HAP-1 (cell line): ENCODE results near the gene TPP2.
A peak's percentile ranks its signal among the peaks of the same experiment; 100 is the strongest.

Experiments
- DNase-seq, 2 experiments: peaks; one replicate each; pipeline ENCODE4 v3.0.0-alpha.2; 2016 to 2020; ENCODE audit warnings: low spot score in 2 of 2
- H3K27me3 ChIP-seq: fragments of 250-450 bp; sonication (Bioruptor Pico); 2 replicates; pipeline ENCODE4 v1.5.1; 2020; ENCODE audit warnings: low read depth, mild to moderate bottlenecking, moderate library complexity
- H3K36me3 ChIP-seq: fragments of 250-450 bp; sonication (Bioruptor Pico); replicated peaks from 2 replicates; pipeline ENCODE4 v1.5.1; 2020; ENCODE audit warnings: mild to moderate bottlenecking
- H3K4me1 ChIP-seq: fragments of 250-450 bp; sonication (Bioruptor Pico); 2 replicates; pipeline ENCODE4 v1.5.1; 2020; ENCODE audit warnings: mild to moderate bottlenecking
- H3K4me3 ChIP-seq: fragments of 250-450 bp; sonication (Bioruptor Pico); 2 replicates; pipeline ENCODE4 v1.5.1; 2020; ENCODE audit warnings: mild to moderate bottlenecking, moderate library complexity
- H3K9me3 ChIP-seq: fragments of 250-450 bp; sonication (Bioruptor Pico); 2 replicates; pipeline ENCODE4 v1.5.1; 2020; ENCODE audit warnings: mild to moderate bottlenecking, moderate library complexity
- in situ Hi-C: fragments of 300-500 bp; cut with MboI; formaldehyde crosslinking; loops from 3 replicates; pipeline ENCODE4 v1.14.3; 2020; ENCODE audit warnings: low sequenced_read_pairs, inconsistent platforms, mixed read lengths

The TPP2 gene

DNA sequence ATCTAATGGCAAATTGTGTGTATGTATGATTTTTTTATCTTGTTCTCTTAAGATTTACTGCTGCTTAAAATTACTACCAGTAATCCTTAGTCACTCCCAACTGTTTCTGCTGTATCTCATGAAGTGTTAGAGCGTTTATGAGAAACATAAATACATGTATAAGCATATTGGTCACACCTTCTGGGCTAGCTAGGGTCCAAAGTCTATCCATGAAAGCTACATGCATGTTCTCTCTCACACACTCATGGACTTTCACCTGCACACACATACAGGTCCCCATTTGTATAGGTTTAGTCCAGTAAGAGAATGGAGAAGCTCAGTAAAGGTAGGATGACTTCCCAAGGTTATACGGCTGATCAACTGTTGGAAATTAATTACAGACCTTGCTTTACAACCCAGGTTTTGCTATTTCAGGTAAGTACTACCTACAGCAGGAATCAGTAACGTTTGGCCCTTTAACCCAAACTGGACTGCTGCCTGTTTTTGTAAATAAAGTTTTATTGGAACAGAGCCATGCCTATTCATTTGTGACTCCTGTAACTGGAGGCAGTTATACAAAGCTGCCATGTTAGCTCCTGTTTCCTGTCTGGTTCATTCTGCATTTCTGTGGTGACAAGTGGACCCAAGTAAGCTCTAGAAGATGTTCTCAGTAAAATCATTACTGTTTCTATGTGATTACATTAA, 82.8 kb downstream of the TPP2 start:
- DNase-seq = no peak
- no peak overlapping the region for H3K4me3 ChIP-seq
- peaks cover 8% of the 10 kb centered on the region for H3K4me1 ChIP-seq
- H3K27me3 ChIP-seq = no peaks in the 10 kb centered on the region
- H3K36me3 ChIP-seq = peaks cover 28% of the 10 kb centered on the region
- H3K9me3 ChIP-seq = no peaks in the 10 kb centered on the region
- in situ Hi-C loops = no loop called here

- Histone ChIP-seq H3K27me3 (no peaks in the 10 kb centered on the region), H3K36me3 (peaks cover 21% of the 10 kb centered on the region), H3K4me3 (no peak overlapping the region), H3K4me1 (peaks cover 8% of the 10 kb centered on the region), H3K9me3 (no peaks in the 10 kb centered on the region)
- DNase-seq = no peak
- in situ Hi-C loops = no loop called here
Measured at GRCh38 chr13:102680133-102680717, 83.4 kb downstream of the TPP2 start.

- H3K4me1 ChIP-seq = peaks cover 8% of the 10 kb centered on the region
- in situ Hi-C loops = no loop called here
- H3K36me3 ChIP-seq = peaks cover 13% of the 10 kb centered on the region
- H3K4me3 ChIP-seq = no peak overlapping the region
- DNase-seq = no peak
- H3K9me3 ChIP-seq = no peaks in the 10 kb centered on the region
- no peaks in the 10 kb centered on the region for H3K27me3 ChIP-seq
Measured at GRCh38 chr13:102680842-102681740, 84.3 kb downstream of the TPP2 start.

DNA sequence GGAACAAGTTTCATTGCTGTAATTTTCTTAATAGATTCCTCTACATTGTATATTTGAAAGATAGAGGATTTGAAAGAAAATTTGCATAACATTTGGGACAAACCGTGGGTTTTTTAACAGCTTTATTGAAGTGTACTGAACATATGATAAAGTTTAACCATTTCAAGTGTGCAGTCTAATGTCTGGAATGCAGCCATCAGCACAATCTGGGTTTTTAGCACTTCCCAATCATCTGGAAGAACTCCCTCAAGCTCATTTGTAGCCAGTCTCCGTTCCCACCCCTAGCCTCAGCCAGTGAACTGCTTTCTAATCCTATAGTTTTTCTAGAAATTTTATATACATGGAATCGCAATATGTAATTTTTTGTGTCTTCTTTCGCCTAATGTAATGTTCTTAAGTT, 85.4 kb downstream of the TPP2 start:
- in situ Hi-C loops = no loop called here
- Histone ChIP-seq H3K9me3 (no peaks in the 10 kb centered on the region), H3K27me3 (no peaks in the 10 kb centered on the region), H3K4me1 (peaks cover 8% of the 10 kb centered on the region), H3K4me3 (no peak overlapping the region), H3K36me3 (peaks cover 5% of the 10 kb centered on the region)
- DNase-seq = peak in 1 of 2 experiments; percentile 50

DNA sequence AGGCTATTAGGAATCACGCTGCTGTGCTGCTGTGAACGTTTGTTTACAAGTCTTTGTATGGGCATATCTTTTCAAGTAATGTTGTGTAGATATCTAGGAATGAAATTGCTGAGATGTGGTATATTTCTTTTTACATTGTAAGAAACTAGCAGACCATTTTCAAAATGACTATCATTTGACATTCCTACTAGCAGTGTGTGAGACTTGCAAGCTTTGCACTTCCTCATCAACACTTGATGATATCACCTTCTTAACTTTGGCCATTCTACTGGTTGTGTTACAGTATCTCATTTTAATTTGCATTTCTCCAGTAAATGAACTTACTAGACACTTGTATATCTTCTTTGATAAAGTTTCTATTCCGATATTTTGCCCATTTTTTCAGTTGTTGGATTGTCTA, 85.9 kb downstream of the TPP2 start:
- no peaks in the 10 kb centered on the region; the same call in none of the 2 replicates for H3K36me3 ChIP-seq
- peaks cover 8% of the 10 kb centered on the region for H3K4me1 ChIP-seq
- no peaks in the 10 kb centered on the region for H3K27me3 ChIP-seq
- no peaks in the 10 kb centered on the region for H3K9me3 ChIP-seq
- no peak for DNase-seq
- no peak overlapping the region for H3K4me3 ChIP-seq
- in situ Hi-C loops = no loop called here

DNA sequence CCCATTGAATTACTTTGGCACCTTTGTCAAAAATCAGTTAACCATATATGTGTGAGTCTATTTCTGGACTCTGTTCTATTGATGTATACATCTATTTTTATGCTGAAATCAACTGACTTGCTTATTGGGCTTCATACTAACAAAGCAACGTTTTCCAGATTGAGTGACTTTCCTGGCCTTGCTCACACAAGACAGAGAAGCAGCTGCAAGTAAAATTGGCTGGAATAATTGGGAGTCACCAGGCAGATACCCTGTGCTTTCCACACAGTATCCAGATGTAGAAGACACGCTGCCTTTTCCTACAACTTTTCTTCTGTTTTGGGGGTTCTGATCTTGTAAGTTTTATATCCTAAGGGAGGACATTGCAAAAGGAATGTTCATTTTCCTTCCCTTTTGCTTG, 86.9 kb downstream of the TPP2 start:
- H3K9me3 ChIP-seq = no peaks in the 10 kb centered on the region
- no peaks in the 10 kb centered on the region for H3K27me3 ChIP-seq
- peaks cover 8% of the 10 kb centered on the region for H3K4me1 ChIP-seq
- H3K4me3 ChIP-seq = no peak overlapping the region
- H3K36me3 ChIP-seq = no peaks in the 10 kb centered on the region; the same call in 1 of the 2 replicates
- in situ Hi-C loops = no loop called here
- DNase-seq = no peak

GRCh38 chr13:102686024-102686423, 89.2 kb downstream of the TPP2 start:
- in situ Hi-C loops = no loop called here
- no peak overlapping the region for H3K4me3 ChIP-seq
- H3K27me3 ChIP-seq = no peaks in the 10 kb centered on the region
- no peak for DNase-seq
- H3K9me3 ChIP-seq = no peaks in the 10 kb centered on the region
- no peaks in the 10 kb centered on the region for H3K36me3 ChIP-seq
- peaks cover 8% of the 10 kb centered on the region for H3K4me1 ChIP-seq

GRCh38 chr13:102687520-102687919, 90.7 kb downstream of the TPP2 start:
- Histone ChIP-seq H3K36me3 (no peaks in the 10 kb centered on the region), H3K27me3 (peaks cover 3% of the 10 kb centered on the region; the same call in 1 of the 2 replicates), H3K4me1 (no peaks in the 10 kb centered on the region; the same call in 1 of the 2 replicates), H3K9me3 (no peaks in the 10 kb centered on the region), H3K4me3 (no peak overlapping the region)
- in situ Hi-C loops = no loop called here
- DNase-seq = no peak

- peaks cover under 1% of the 10 kb centered on the region; the same call in 1 of the 2 replicates for H3K4me1 ChIP-seq
- in situ Hi-C loops = no loop called here
- DNase-seq = no peak
- H3K27me3 ChIP-seq = peaks cover 3% of the 10 kb centered on the region; the same call in 1 of the 2 replicates
- no peaks in the 10 kb centered on the region for H3K36me3 ChIP-seq
- H3K9me3 ChIP-seq = no peaks in the 10 kb centered on the region
- no peak overlapping the region for H3K4me3 ChIP-seq
Measured at GRCh38 chr13:102688306-102688973, 91.7 kb downstream of the TPP2 start.

GRCh38 chr13:102690883-102691282, 94.1 kb downstream of the TPP2 start:
- DNase-seq = no peak
- H3K27me3 ChIP-seq = peaks cover 15% of the 10 kb centered on the region
- in situ Hi-C loops = no loop called here
- H3K4me3 ChIP-seq = no peak overlapping the region
- peaks cover 5% of the 10 kb centered on the region; the same call in 1 of the 2 replicates for H3K4me1 ChIP-seq
- no peaks in the 10 kb centered on the region for H3K36me3 ChIP-seq
- H3K9me3 ChIP-seq = no peaks in the 10 kb centered on the region

DNA sequence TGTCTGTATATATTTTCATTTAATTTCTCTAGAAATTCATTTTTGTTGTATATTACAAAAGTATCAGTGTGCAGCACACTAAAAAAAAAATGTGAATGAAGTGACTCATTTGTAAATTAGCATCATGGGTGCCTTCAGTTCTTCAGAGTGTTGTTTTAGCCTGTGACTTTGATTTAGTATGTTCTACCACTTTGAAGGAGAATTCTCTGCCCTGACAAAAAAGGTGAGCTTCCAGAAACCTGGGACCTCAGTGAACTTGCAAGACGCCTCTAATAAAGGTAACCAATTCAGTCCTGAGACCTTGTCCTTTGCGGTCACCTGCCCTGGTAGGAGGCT, 95.7 kb downstream of the TPP2 start:
- Histone ChIP-seq H3K4me3 (no peak overlapping the region), H3K4me1 (peaks cover 5% of the 10 kb centered on the region; the same call in 1 of the 2 replicates), H3K36me3 (no peaks in the 10 kb centered on the region), H3K9me3 (no peaks in the 10 kb centered on the region), H3K27me3 (peaks cover 16% of the 10 kb centered on the region)
- no peak for DNase-seq
- in situ Hi-C loops = no loop called here

- Histone ChIP-seq H3K9me3 (no peaks in the 10 kb centered on the region), H3K4me3 (no peak overlapping the region), H3K36me3 (no peaks in the 10 kb centered on the region), H3K27me3 (peaks cover 16% of the 10 kb centered on the region), H3K4me1 (peaks cover 5% of the 10 kb centered on the region; the same call in 1 of the 2 replicates)
- no peak for DNase-seq
- in situ Hi-C loops = no loop called here
Measured at GRCh38 chr13:102693250-102693649, 96.5 kb downstream of the TPP2 start.

DNA sequence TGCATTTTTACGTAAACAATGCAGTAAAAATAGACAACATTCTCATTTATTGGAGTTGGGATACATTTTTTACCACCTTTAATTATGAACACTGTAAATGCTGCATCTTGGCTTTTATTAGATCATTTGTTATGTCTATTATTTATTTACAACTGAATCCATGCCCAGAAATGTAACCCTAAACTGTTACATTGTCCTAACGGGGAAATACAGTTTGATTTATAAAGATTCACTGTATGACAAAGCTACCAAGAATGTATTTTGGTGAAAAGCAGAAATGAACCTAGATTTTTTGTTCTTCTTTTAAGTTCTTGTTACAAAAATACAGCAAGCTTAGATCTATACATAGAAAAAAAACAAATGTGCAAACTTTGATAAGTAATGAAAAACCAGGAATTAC, 97.0 kb downstream of the TPP2 start:
- H3K4me1 ChIP-seq = peaks cover 5% of the 10 kb centered on the region; the same call in 1 of the 2 replicates
- no peaks in the 10 kb centered on the region for H3K36me3 ChIP-seq
- in situ Hi-C loops = no loop called here
- no peaks in the 10 kb centered on the region for H3K9me3 ChIP-seq
- peaks cover 16% of the 10 kb centered on the region for H3K27me3 ChIP-seq
- no peak overlapping the region for H3K4me3 ChIP-seq
- no peak for DNase-seq
